OCI-LY7 (cell line): ENCODE results near the gene MUC20. TPM values are rescaled to one million over a fixed set of nuclear protein-coding genes. Genes with fewer than 3 reads are reported as not detected.
"Not testable (repeated sequence)": the region's sequence is repeated elsewhere in the genome, so short reads cannot be mapped to it uniquely, and the experiment has no call there.

Experiments used
- BruUV-seq: library from RNA; stranded (reverse); fragments of 400-500 nt; replicated peaks from 2 replicates; lab custom pipeline; 2021; lab: Mats Ljungman, UMichigan
- CTCF ChIA-PET: fragments of 300-600 bp; sonication (Branson Sonifier 250); formaldehyde crosslinking; loops from one replicate; lab custom pipeline; 2022; ENCODE audit warnings: antibody characterized with exemption; ENCODE audit not compliant: unreplicated experiment; lab: Charles Lee
- POLR2A ChIA-PET: fragments of 300-600 bp; sonication (Branson Sonifier 250); formaldehyde crosslinking; loops from one replicate; lab custom pipeline; 2022; ENCODE audit warnings: antibody characterized with exemption; lab: Charles Lee
- DNase-seq: peaks from one replicate; pipeline ENCODE4 v3.0.0-alpha.2; 2015; ENCODE audit warnings: low spot score
- H2AFZ ChIP-seq: fragments of 200-600 bp; sonication (generic), shearing (Covaris generic); 2 replicates; pipeline ENCODE4 v1.6.1; 2014; ENCODE audit warnings: mild to moderate bottlenecking, antibody characterized with exemption, low read length, moderate library complexity
- H3K27ac ChIP-seq: fragments of 200-600 bp; sonication (generic); 2 replicates; pipeline ENCODE4 v1.5.1; 2014; ENCODE audit warnings: mixed run types, low read depth, mild to moderate bottlenecking, moderate library complexity, low read length, inconsistent platforms; ENCODE audit not compliant: poor library complexity, severe bottlenecking
- H3K36me3 ChIP-seq: fragments of 200-600 bp; sonication (generic); 2 replicates; pipeline ENCODE4 v1.6.1; 2014; ENCODE audit warnings: mild to moderate bottlenecking, antibody characterized with exemption, low read length, moderate library complexity, mixed read lengths; ENCODE audit not compliant: insufficient read depth
- H3K4me1 ChIP-seq: fragments of 200-600 bp; sonication (generic); 2 replicates; pipeline ENCODE4 v1.5.1; 2014; ENCODE audit warnings: mild to moderate bottlenecking, low read length; ENCODE audit not compliant: insufficient read depth, poor library complexity, severe bottlenecking
- H3K4me2 ChIP-seq: fragments of 200-600 bp; sonication (generic); 2 replicates; pipeline ENCODE4 v1.6.1; 2014; ENCODE audit warnings: mild to moderate bottlenecking, low read length
- H3K4me3 ChIP-seq: fragments of 200-600 bp; sonication (generic); 2 replicates; pipeline ENCODE4 v1.5.1; 2014; ENCODE audit warnings: mild to moderate bottlenecking, low read depth, low read length; ENCODE audit not compliant: poor library complexity, severe bottlenecking
- H3K79me2 ChIP-seq: fragments of 200-600 bp; sonication (generic); 2 replicates; pipeline ENCODE4 v1.6.1; 2016; ENCODE audit warnings: low read depth, mild to moderate bottlenecking, low read length, moderate library complexity, mixed read lengths; ENCODE audit not compliant: insufficient read depth
- H3K9me2 ChIP-seq: fragments of 200-600 bp; sonication (generic); 2 replicates; pipeline ENCODE4 v1.6.1; 2016; ENCODE audit warnings: mild to moderate bottlenecking, low read length, mixed read lengths; ENCODE audit not compliant: insufficient read depth
- H3K9me3 ChIP-seq: fragments of 200-600 bp; sonication (generic); 2 replicates; pipeline ENCODE4 v1.6.1; 2014; ENCODE audit warnings: mild to moderate bottlenecking, mixed run types, low read length, mixed read lengths
- H4K20me1 ChIP-seq: fragments of 200-600 bp; sonication (generic); 2 replicates; pipeline ENCODE4 v1.6.1; 2014; ENCODE audit warnings: mild to moderate bottlenecking, antibody characterized with exemption, low read length, moderate library complexity, mixed read lengths; ENCODE audit not compliant: insufficient read depth
- EZH2phosphoT487 ChIP-seq: fragments of 200-600 bp; sonication (generic); IDR thresholded peaks from 2 replicates; pipeline ENCODE4 v1.6.1; 2018; ENCODE audit warnings: low read depth, borderline replicate concordance, mild to moderate bottlenecking, mixed run types, antibody characterized with exemption, low read length, moderate library complexity, mixed read lengths
- intact Hi-C: fragments of 100-400 bp; cut with micrococcal nuclease; formaldehyde crosslinking; loops from one replicate; pipeline ENCODE4 v1.10.0; 2022; ENCODE audit not compliant: unreplicated experiment
- total RNA-seq, 2 experiments: library from RNA; depleted of rRNA in 1 of 2; stranded (reverse); fragments of >200 nt in 1 of 2; shearing (Covaris generic) in 1 of 2; gene quantifications; 2 replicates each; pipeline ENCODE4 v1.2.3, GENCODE V29; 2014 to 2022
- TF ChIP-seq, protein P1 (sequence below): fragments of 200-600 bp; sonication (generic); conservative IDR thresholded peaks from 2 replicates; pipeline ENCODE4 v1.5.1; 2014; ENCODE audit warnings: mild to moderate bottlenecking, antibody characterized with exemption, low read length, moderate library complexity, mixed read lengths

The MUC20 gene
- total RNA-seq, 2 experiments from 2014 or later: 0.40 to 1.1 TPM

DNA sequence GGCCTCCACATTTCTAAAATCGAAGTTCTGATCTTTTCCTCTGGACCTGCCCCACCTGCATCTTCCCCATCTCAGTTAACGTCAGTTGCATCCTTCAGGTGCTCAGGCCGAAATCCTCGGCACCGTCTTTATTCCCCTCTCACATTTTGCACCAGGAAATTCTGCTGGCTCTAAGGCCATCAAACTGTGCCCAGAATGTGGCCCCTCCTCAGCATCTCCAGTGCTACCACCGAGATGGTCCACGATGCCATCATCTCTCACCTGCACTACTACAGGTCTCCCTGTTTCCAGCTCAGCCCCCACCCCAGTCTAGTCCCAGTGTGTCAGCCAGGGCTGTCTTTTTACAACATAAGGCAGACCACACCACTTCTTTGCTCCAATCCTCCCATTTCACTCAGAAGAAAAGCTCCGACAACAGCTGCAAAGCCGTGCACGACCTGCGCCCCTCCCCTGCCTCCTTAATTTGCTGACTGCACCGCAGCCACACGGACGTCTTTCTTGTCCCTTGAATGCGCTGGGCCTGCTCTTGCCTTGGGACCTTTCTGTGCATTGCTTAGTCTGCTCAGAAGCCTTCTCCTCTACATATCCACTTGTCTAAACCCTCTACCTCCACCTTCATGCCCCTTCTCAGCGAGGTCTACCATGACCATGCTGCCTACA is 14.4 kb downstream of the MUC20 start:
- Histone ChIP-seq H3K9me2 (no peaks in the 10 kb centered on the region), H2AFZ (no peak overlapping the region), H3K4me3 (no peak overlapping the region), H3K9me3 (no peaks in the 10 kb centered on the region), H3K79me2 (no peaks in the 10 kb centered on the region), H3K4me2 (no peak overlapping the region), H3K4me1 (no peaks in the 10 kb centered on the region), H3K36me3 (no peaks in the 10 kb centered on the region), H4K20me1 (no peaks in the 10 kb centered on the region), H3K27ac (no peak overlapping the region)
- DNase-seq: no peak
- BruUV-seq: no TSS peak
- ChIA-PET CTCF (no interaction called here), POLR2A (no interaction called here)
- intact Hi-C loops: loop anchor here (5.0 kb wide), 1 partner anchor 117 kb away; no protein-coding TSS in a partner anchor
- TF ChIP-seq EZH2phosphoT487: no peak
- TF ChIP-seq, protein P1, sequence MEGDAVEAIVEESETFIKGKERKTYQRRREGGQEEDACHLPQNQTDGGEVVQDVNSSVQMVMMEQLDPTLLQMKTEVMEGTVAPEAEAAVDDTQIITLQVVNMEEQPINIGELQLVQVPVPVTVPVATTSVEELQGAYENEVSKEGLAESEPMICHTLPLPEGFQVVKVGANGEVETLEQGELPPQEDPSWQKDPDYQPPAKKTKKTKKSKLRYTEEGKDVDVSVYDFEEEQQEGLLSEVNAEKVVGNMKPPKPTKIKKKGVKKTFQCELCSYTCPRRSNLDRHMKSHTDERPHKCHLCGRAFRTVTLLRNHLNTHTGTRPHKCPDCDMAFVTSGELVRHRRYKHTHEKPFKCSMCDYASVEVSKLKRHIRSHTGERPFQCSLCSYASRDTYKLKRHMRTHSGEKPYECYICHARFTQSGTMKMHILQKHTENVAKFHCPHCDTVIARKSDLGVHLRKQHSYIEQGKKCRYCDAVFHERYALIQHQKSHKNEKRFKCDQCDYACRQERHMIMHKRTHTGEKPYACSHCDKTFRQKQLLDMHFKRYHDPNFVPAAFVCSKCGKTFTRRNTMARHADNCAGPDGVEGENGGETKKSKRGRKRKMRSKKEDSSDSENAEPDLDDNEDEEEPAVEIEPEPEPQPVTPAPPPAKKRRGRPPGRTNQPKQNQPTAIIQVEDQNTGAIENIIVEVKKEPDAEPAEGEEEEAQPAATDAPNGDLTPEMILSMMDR: no peak

DNA sequence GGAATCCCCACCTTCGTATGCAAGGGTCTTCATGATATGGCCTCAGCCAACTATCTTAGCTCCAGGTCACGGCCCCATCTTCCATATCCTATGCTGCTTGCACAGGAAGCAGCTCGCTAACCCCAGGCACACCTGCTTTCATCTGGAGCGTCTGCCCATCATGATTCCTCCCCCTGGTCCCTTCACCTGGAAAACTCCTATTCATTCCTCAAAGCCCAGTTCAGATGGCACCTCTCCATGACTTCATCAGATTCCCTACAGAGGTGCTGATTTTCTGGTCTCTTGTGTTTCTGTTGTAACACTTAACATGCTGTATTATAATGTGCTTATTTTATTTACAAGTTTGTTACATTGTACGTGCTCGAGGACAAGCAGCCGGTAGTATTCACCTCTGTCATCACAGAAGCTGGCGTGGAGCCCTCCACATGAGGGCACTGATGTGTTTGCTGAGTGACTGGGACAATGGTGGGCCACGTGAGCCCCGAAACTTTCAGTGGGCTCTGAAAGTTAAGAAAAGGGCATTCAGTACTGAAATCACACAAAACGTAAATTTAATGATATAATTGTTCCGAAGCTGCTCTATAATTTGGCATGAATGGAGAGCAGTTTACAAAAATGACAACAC is 16.2 kb downstream of the MUC20 start:
- H2AFZ ChIP-seq: no peak overlapping the region
- no peaks in the 10 kb centered on the region for H4K20me1 ChIP-seq
- H3K27ac ChIP-seq: no peak overlapping the region
- intact Hi-C loops: loop anchor here (5.0 kb wide), 1 partner anchor 115 kb away; no protein-coding TSS in a partner anchor
- ChIA-PET POLR2A (no interaction called here), CTCF (no interaction called here)
- H3K4me1 ChIP-seq: no peaks in the 10 kb centered on the region
- TF ChIP-seq, protein P1: no peak
- TF ChIP-seq EZH2phosphoT487: no peak
- H3K9me2 ChIP-seq: no peaks in the 10 kb centered on the region
- no peak overlapping the region for H3K4me2 ChIP-seq
- no peak overlapping the region for H3K4me3 ChIP-seq
- BruUV-seq: no TSS peak
- no peaks in the 10 kb centered on the region for H3K36me3 ChIP-seq
- no peaks in the 10 kb centered on the region for H3K79me2 ChIP-seq
- H3K9me3 ChIP-seq: no peaks in the 10 kb centered on the region
- DNase-seq: no peak

DNA sequence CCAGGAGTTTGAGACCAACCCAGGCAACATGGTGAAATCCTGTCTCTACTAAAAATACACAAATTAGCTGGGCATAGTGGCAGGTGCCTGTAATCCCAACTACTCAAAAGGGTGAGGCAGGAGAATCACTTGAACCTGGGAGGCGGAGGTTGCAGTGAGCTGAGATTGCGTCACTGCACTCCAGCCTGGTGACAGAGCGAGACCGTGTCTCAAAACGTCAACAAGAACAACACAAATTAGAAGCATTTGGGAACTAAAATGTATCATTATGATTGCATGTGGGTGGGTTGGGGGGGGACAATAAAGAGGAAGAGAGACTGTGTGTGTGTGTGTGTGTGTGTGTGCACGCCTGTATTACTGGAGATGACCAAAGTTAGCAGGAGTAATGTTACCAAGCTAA is 17.0 kb downstream of the MUC20 start:
- H4K20me1 ChIP-seq, H3K9me3 ChIP-seq, BruUV-seq, H3K27ac ChIP-seq, H3K4me3 ChIP-seq, DNase-seq, H3K79me2 ChIP-seq, H2AFZ ChIP-seq, H3K4me1 ChIP-seq, H3K9me2 ChIP-seq, H3K4me2 ChIP-seq, H3K36me3 ChIP-seq: not testable (repeated sequence)
- intact Hi-C loops: loop anchor here (5.0 kb wide), 1 partner anchor 115 kb away; no protein-coding TSS in a partner anchor
- CTCF ChIA-PET: interaction anchor here (0.6 kb wide), 2 partner anchors 29 to 194 kb away, joined by 4 to 7 read pairs; partner anchors contain the start of gene PPP1R2
- POLR2A ChIA-PET: interaction anchor here (0.5 kb wide), 1 partner anchor 22 kb away, joined by 3 read pairs; no protein-coding TSS in a partner anchor
